ENCODE data around the gene NUP62. TPM values are rescaled to one million over a fixed set of nuclear protein-coding genes. Genes with fewer than 3 reads are reported as not detected.

NUP62 gene
- total RNA-seq, 1 experiment from 2014 or later, result 85.2 TPM

DNA sequence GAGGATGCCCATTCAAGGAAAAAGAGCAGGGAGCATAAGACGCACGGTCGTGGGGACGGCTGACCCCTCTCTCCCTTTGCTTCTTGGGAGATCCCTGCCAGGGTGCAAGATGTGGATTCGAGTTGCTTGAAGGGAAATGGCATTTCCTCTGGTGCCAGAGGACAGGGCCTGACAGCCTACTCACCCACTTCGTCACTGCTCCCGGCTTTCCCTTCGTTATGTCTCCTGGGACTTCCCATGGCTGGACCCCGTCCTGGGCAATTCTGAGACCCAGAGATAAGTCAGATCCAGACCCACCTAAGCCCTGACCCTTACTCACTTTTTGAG lies 50.6 kb downstream of the NUP62 start:
- no peak for DNase-seq (ENCODE audit: low read depth, low spot score)
- BruUV-seq (replicated peaks), result TSS peak; percentile 70
- H4K20me1 ChIP-seq (ENCODE audit: insufficient read depth), result no peaks in the 10 kb centered on the region
- CTCF ChIA-PET, result no interaction called here
- no peaks in the 10 kb centered on the region for H3K9me2 ChIP-seq (ENCODE audit: insufficient read depth)
- peaks cover 0 to 6% of the 10 kb centered on the region in 2 experiments; a peak in 1 of 4 replicates for H3K9me3 ChIP-seq (ENCODE audit: control insufficient read depth in 1 of 2, insufficient read depth in 1 of 2, low read depth in 1 of 2, low read length in 2 of 2)
- RAD21 ChIA-PET (ENCODE audit: low non-redundant PET in 1 of 2, low total read pairs in 2 of 2, uncharacterized antibody in 2 of 2, unreplicated experiment in 2 of 2), result no interaction called here
- H3K4me2 ChIP-seq (ENCODE audit: low read length), result peak overlapping the region; percentile 99
- H3K27me3 ChIP-seq (ENCODE audit: insufficient read depth, low read length), result no peaks in the 10 kb centered on the region
- peak overlapping the region; percentile 98 for H3K27ac ChIP-seq (ENCODE audit: low read depth, low read length)
- peaks cover 11 to 28% of the 10 kb centered on the region in 2 experiments for H3K4me1 ChIP-seq (ENCODE audit: control insufficient read depth in 1 of 2, insufficient read depth in 2 of 2, low read length in 2 of 2)
- POLR2A ChIA-PET, result no interaction called here
- peak overlapping the region; percentile 93 for H3K9ac ChIP-seq (ENCODE audit: low read length)
- peaks cover 32% of the 10 kb centered on the region for H3K79me2 ChIP-seq (ENCODE audit: insufficient read depth, low read length)
- H2AFZ ChIP-seq (ENCODE audit: low read depth, low read length, poor library complexity, severe bottlenecking), result no peak overlapping the region
- no peak for ATAC-seq
- H3K36me3 ChIP-seq (ENCODE audit: control insufficient read depth in 1 of 2, insufficient read depth in 2 of 2, low read length in 2 of 2), result peaks cover 10 to 18% of the 10 kb centered on the region in 2 experiments
- intact Hi-C loops (cut with micrococcal nuclease), result no loop called here
- TF ChIP-seq SRF (IDR thresholded peaks at IDR 0.05; ENCODE audit: low read depth) (no peak), ZNF274 (IDR thresholded peaks at IDR 0.05; ENCODE audit: low read depth, low read length) (no peak), SP1 (IDR thresholded peaks at IDR 0.05; ENCODE audit: low read depth) (no peak), POLR2AphosphoS5 (IDR thresholded peaks at IDR 0.05; ENCODE audit: low read depth, low read length) (no peak), CEBPB (IDR thresholded peaks at IDR 0.05; ENCODE audit: low read depth) (no peak), YY1 (IDR thresholded peaks at IDR 0.05; ENCODE audit: extremely low read depth, insufficient replicate concordance, low read depth, low read length) (no peak), EZH2phosphoT487 (IDR thresholded peaks at IDR 0.05; ENCODE audit: borderline replicate concordance) (no peak), ZFX (IDR thresholded peaks at IDR 0.05) (no peak), EGR1 (IDR thresholded peaks at IDR 0.05; ENCODE audit: low read depth) (no peak), SIN3A (IDR thresholded peaks at IDR 0.05; ENCODE audit: low read depth) (no peak), CBX3 (IDR thresholded peaks at IDR 0.05; ENCODE audit: low read depth) (no peak), RAD21 (IDR thresholded peaks at IDR 0.05; ENCODE audit: low read depth) (no peak)
- TF ChIP-seq, protein P1, sequence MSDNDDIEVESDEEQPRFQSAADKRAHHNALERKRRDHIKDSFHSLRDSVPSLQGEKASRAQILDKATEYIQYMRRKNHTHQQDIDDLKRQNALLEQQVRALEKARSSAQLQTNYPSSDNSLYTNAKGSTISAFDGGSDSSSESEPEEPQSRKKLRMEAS (IDR thresholded peaks at IDR 0.05), result no peak
- TF ChIP-seq, protein P2, sequence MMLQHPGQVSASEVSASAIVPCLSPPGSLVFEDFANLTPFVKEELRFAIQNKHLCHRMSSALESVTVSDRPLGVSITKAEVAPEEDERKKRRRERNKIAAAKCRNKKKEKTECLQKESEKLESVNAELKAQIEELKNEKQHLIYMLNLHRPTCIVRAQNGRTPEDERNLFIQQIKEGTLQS (IDR thresholded peaks at IDR 0.05), result no peak
- TF ChIP-seq, protein P3, sequence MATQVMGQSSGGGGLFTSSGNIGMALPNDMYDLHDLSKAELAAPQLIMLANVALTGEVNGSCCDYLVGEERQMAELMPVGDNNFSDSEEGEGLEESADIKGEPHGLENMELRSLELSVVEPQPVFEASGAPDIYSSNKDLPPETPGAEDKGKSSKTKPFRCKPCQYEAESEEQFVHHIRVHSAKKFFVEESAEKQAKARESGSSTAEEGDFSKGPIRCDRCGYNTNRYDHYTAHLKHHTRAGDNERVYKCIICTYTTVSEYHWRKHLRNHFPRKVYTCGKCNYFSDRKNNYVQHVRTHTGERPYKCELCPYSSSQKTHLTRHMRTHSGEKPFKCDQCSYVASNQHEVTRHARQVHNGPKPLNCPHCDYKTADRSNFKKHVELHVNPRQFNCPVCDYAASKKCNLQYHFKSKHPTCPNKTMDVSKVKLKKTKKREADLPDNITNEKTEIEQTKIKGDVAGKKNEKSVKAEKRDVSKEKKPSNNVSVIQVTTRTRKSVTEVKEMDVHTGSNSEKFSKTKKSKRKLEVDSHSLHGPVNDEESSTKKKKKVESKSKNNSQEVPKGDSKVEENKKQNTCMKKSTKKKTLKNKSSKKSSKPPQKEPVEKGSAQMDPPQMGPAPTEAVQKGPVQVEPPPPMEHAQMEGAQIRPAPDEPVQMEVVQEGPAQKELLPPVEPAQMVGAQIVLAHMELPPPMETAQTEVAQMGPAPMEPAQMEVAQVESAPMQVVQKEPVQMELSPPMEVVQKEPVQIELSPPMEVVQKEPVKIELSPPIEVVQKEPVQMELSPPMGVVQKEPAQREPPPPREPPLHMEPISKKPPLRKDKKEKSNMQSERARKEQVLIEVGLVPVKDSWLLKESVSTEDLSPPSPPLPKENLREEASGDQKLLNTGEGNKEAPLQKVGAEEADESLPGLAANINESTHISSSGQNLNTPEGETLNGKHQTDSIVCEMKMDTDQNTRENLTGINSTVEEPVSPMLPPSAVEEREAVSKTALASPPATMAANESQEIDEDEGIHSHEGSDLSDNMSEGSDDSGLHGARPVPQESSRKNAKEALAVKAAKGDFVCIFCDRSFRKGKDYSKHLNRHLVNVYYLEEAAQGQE (IDR thresholded peaks at IDR 0.05; ENCODE audit: low read depth), result no peak
- TF ChIP-seq, protein P4, sequence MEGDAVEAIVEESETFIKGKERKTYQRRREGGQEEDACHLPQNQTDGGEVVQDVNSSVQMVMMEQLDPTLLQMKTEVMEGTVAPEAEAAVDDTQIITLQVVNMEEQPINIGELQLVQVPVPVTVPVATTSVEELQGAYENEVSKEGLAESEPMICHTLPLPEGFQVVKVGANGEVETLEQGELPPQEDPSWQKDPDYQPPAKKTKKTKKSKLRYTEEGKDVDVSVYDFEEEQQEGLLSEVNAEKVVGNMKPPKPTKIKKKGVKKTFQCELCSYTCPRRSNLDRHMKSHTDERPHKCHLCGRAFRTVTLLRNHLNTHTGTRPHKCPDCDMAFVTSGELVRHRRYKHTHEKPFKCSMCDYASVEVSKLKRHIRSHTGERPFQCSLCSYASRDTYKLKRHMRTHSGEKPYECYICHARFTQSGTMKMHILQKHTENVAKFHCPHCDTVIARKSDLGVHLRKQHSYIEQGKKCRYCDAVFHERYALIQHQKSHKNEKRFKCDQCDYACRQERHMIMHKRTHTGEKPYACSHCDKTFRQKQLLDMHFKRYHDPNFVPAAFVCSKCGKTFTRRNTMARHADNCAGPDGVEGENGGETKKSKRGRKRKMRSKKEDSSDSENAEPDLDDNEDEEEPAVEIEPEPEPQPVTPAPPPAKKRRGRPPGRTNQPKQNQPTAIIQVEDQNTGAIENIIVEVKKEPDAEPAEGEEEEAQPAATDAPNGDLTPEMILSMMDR (IDR thresholded peaks at IDR 0.05 in 2 of 3, conservative IDR thresholded peaks at IDR 0.05 in 1 of 3; ENCODE audit: borderline replicate concordance in 1 of 3, insufficient read depth in 1 of 3, low read depth in 2 of 3, low read length in 2 of 3), result no peak
- H3K4me3 ChIP-seq (replicated peaks in 1 of 2; ENCODE audit: low read depth in 1 of 2, low read length in 2 of 2), result peak overlapping the region; percentile 79 to 89
